Measurements from ENCODE around the gene MAP3K14. TPM values are rescaled to one million over a fixed set of nuclear protein-coding genes. Genes with fewer than 3 reads are reported as not detected.

MAP3K14 gene
- total and polyA plus RNA-seq, 10 of the 15 experiments (the other 5 are each of a cell fraction or from before 2014, with no cell fraction given) = 2.1 to 33.3 (median 19.7) TPM

DNA sequence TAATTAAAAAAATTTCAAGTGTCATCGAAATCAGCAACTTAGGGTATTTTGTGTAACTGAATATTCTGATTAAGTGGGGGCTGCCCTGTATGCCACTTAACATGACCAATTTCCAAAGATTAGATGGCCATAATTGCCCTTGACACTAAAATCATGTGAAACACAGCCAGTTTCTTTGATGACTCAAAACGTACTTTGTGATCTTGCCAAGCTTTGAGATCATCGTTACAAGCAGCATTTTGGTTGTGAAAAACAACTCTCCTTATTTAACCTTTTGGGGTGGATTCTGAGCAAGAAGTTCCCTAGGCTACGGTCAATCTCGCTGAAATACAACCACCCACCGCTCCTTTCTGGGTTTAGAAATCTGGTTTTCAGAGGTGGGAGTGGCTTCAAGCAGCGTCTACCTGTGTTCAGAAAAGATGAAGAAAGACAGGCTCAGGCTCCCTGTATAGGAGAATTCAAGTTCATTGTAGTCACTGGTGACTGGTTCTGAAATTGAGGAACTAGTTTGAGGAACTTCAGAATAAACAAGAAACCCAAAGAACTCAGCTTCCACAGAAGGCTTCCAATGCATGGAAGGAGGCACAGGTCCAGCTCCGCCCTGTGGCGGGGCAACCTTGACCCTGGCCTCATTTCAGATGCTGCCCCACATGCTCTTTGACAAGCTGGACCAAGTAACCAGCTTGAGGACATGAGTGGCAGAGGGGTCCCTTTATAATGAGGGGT lies 9.4 kb downstream of the MAP3K14 start (continued):
- TF ChIP-seq USF2 (IDR thresholded peaks at IDR 0.05; ENCODE audit: borderline replicate concordance, low read depth, low read length) (no peak), REST (IDR thresholded peaks at IDR 0.05; ENCODE audit: low read depth, low read length) (no peak), IRF4 (IDR thresholded peaks at IDR 0.05; ENCODE audit: low read depth, low read length) (peak; percentile 94), CHD1 (IDR thresholded peaks at IDR 0.05; ENCODE audit: low read depth, low read length) (no peak), ZNF384 (IDR thresholded peaks at IDR 0.05; ENCODE audit: borderline replicate concordance, low read depth, low read length) (peak; percentile 7; the same call in 1 of the 2 replicates), ZZZ3 (IDR thresholded peaks at IDR 0.05; ENCODE audit: control insufficient read depth, insufficient read length, low read depth) (no peak), ATF7 (IDR thresholded peaks at IDR 0.05; ENCODE audit: low read depth) (peak; percentile 96), KAT2A (conservative IDR thresholded peaks at IDR 0.05; ENCODE audit: control insufficient read depth, low read depth, low read length) (no peak), CUX1 (IDR thresholded peaks at IDR 0.05; ENCODE audit: insufficient replicate concordance, low read depth, low read length) (no peak), SUPT20H (IDR thresholded peaks at IDR 0.05; ENCODE audit: borderline replicate concordance, control insufficient read depth, low read depth, low read length) (no peak), TCF7 (IDR thresholded peaks at IDR 0.05; ENCODE audit: borderline replicate concordance) (peak; percentile 77), TAF1 (IDR thresholded peaks at IDR 0.05; ENCODE audit: borderline replicate concordance, low read depth, low read length) (no peak)
- TF ChIP-seq, protein P1, sequence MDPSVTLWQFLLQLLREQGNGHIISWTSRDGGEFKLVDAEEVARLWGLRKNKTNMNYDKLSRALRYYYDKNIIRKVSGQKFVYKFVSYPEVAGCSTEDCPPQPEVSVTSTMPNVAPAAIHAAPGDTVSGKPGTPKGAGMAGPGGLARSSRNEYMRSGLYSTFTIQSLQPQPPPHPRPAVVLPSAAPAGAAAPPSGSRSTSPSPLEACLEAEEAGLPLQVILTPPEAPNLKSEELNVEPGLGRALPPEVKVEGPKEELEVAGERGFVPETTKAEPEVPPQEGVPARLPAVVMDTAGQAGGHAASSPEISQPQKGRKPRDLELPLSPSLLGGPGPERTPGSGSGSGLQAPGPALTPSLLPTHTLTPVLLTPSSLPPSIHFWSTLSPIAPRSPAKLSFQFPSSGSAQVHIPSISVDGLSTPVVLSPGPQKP (IDR thresholded peaks at IDR 0.05; ENCODE audit: low read depth, low read length) = no peak
- TF ChIP-seq, protein P2, sequence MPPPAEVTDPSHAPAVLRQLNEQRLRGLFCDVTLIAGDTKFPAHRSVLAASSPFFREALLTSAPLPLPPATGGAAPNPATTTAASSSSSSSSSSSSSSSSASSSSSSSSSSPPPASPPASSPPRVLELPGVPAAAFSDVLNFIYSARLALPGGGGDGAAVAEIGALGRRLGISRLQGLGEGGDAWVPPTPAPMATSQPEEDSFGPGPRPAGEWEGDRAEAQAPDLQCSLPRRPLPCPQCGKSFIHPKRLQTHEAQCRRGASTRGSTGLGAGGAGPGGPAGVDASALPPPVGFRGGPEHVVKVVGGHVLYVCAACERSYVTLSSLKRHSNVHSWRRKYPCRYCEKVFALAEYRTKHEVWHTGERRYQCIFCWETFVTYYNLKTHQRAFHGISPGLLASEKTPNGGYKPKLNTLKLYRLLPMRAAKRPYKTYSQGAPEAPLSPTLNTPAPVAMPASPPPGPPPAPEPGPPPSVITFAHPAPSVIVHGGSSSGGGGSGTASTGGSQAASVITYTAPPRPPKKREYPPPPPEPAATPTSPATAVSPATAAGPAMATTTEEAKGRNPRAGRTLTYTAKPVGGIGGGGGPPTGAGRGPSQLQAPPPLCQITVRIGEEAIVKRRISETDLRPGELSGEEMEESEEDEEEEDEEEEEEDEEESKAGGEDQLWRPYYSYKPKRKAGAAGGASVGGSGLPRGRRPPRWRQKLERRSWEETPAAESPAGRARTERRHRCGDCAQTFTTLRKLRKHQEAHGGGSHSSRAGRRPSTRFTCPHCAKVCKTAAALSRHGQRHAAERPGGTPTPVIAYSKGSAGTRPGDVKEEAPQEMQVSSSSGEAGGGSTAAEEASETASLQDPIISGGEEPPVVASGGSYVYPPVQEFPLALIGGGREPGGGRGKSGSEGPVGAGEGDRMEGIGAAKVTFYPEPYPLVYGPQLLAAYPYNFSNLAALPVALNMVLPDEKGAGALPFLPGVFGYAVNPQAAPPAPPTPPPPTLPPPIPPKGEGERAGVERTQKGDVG (CRISPR knock-in tag; IDR thresholded peaks at IDR 0.05) = no peak

All from GM12878 (cell line).